CD14-positive monocyte (primary cell): Measurements from ENCODE around the gene FRMD4A. TPM values are rescaled to one million over a fixed set of nuclear protein-coding genes. Genes with fewer than 3 reads are reported as not detected.

ENCODE experiments used
- DNase-seq, 3 donors: peaks; one replicate each; pipeline ENCODE4 v3.0.0-alpha.2; 2011 to 2022
- H2AFZ ChIP-seq: 2 replicates; pipeline ENCODE4 v1.6.0; 2012; ENCODE audit warnings: mild to moderate bottlenecking, low read depth, low read length, inconsistent platforms; ENCODE audit not compliant: insufficient read depth, poor library complexity, severe bottlenecking
- H3K27ac ChIP-seq, 2 donors: 1 replicate in 1 of 2; 2 replicates in 1 of 2; pipeline ENCODE4 v1.5.1; 2012 to 2013; ENCODE audit warnings: low read length in 2 of 2, control low read depth in 1 of 2, inconsistent platforms in 1 of 2, low read depth in 1 of 2, mild to moderate bottlenecking in 1 of 2
- H3K27me3 ChIP-seq, 2 donors: one replicate each; pipeline versions ENCODE4 v1.6.0 to v1.6.1; 2011 to 2013; ENCODE audit warnings: low read length in 2 of 2; ENCODE audit not compliant: control insufficient read depth in 2 of 2, insufficient read depth in 2 of 2
- H3K36me3 ChIP-seq, 2 donors: replicated peaks in 1 of 2; 1 replicate in 1 of 2; 2 replicates in 1 of 2; pipeline versions ENCODE4 v1.5.1 to v1.6.1; 2012 to 2013; ENCODE audit warnings: low read length in 2 of 2, control low read depth in 1 of 2, inconsistent platforms in 1 of 2, mild to moderate bottlenecking in 1 of 2; ENCODE audit not compliant: insufficient read depth in 2 of 2, control insufficient read depth in 1 of 2
- H3K4me1 ChIP-seq, 2 donors: 1 replicate in 1 of 2; 2 replicates in 1 of 2; pipeline versions ENCODE4 v1.5.1 to v1.6.1; 2012 to 2013; ENCODE audit warnings: low read length in 2 of 2, control low read depth in 1 of 2, inconsistent platforms in 1 of 2, mild to moderate bottlenecking in 1 of 2, moderate library complexity in 1 of 2; ENCODE audit not compliant: insufficient read depth in 2 of 2, control insufficient read depth in 1 of 2
- H3K4me2 ChIP-seq: replicated peaks from 2 replicates; pipeline ENCODE3; 2012; ENCODE audit warnings: low read length, moderate library complexity, mild to moderate bottlenecking; ENCODE audit not compliant: poor library complexity, severe bottlenecking; ENCODE audit errors: extremely low read depth
- H3K4me3 ChIP-seq, 3 experiments: fragments of 200-600 bp in 1 of 3; sonication (generic) in 1 of 3; replicated peaks in 1 of 3; 1 replicate in 2 of 3; 2 replicates in 1 of 3; pipeline ENCODE4 v1.5.1; 2011 to 2013; ENCODE audit warnings: low read length in 3 of 3, mild to moderate bottlenecking in 3 of 3, control low read depth in 2 of 3, low read depth in 2 of 3, inconsistent platforms in 1 of 3, moderate library complexity in 1 of 3
- H3K79me2 ChIP-seq: 2 replicates; pipeline ENCODE4 v1.6.0; 2012; ENCODE audit warnings: mild to moderate bottlenecking, control low read depth, inconsistent platforms, low read length, moderate library complexity; ENCODE audit not compliant: insufficient read depth
- H3K9ac ChIP-seq: 2 replicates; pipeline ENCODE4 v1.6.0; 2017; ENCODE audit warnings: low read length, mild to moderate bottlenecking; ENCODE audit not compliant: insufficient read depth, poor library complexity, severe bottlenecking
- H3K9me3 ChIP-seq, 2 donors: replicated peaks in 1 of 2; 1 replicate in 1 of 2; 2 replicates in 1 of 2; pipeline versions ENCODE4 v1.5.1 to v1.6.1; 2012 to 2013; ENCODE audit warnings: low read length in 2 of 2, control low read depth in 1 of 2; ENCODE audit not compliant: control insufficient read depth in 1 of 2, insufficient read depth in 1 of 2
- H4K20me1 ChIP-seq: 2 replicates; pipeline ENCODE4 v1.6.0; 2012; ENCODE audit warnings: mild to moderate bottlenecking, low read length, control low read depth, moderate library complexity; ENCODE audit not compliant: insufficient read depth
- H3K27ac Mint-ChIP-seq, 7 donors: one replicate each; pipeline ENCODE4 v1.8.0; 2020; ENCODE audit warnings: mild to moderate bottlenecking in 7 of 7, mixed read lengths in 7 of 7, moderate library complexity in 6 of 7, inconsistent platforms in 2 of 7
- H3K27me3 Mint-ChIP-seq, 3 donors: one replicate each; pipeline ENCODE4 v1.8.0; 2021 to 2022; ENCODE audit warnings: low read depth in 3 of 3, mild to moderate bottlenecking in 3 of 3, mixed read lengths in 3 of 3, moderate library complexity in 3 of 3, inconsistent platforms in 1 of 3
- H3K36me3 Mint-ChIP-seq, 2 donors: one replicate each; pipeline ENCODE4 v1.8.0; 2020; ENCODE audit warnings: mixed read lengths in 2 of 2, inconsistent platforms in 1 of 2, mild to moderate bottlenecking in 1 of 2
- H3K4me1 Mint-ChIP-seq: one replicate; pipeline ENCODE4 v1.8.0; 2020; ENCODE audit warnings: mild to moderate bottlenecking, mixed read lengths
- H3K4me3 Mint-ChIP-seq, 2 donors: one replicate each; pipeline ENCODE4 v1.8.0; 2020; ENCODE audit warnings: mild to moderate bottlenecking in 2 of 2, mixed read lengths in 2 of 2, moderate library complexity in 1 of 2
- H3K9me3 Mint-ChIP-seq, 7 donors: one replicate each; pipeline ENCODE4 v1.8.0; 2020 to 2022; ENCODE audit warnings: mixed read lengths in 7 of 7, mild to moderate bottlenecking in 6 of 7, moderate library complexity in 6 of 7, inconsistent platforms in 2 of 7
- WGBS: methylation state at CpG from one replicate; pipeline ENCODE4 v1.1.5; 2013; ENCODE audit warnings: missing lambda C conversion rate; ENCODE audit not compliant: insufficient coverage; 5-methylcytosine and 5-hydroxymethylcytosine counted together
- intact Hi-C, 2 donors: fragments of 100-400 bp; cut with micrococcal nuclease; formaldehyde crosslinking; loops; one replicate each; pipeline versions ENCODE4 v1.15.0 to v1.15.1; 2023
- polyA plus RNA-seq, 3 donors: library from polyadenylated mRNA; depleted of rRNA in 1 of 3; unstranded in 2 of 3; stranded (reverse) in 1 of 3; fragments of 300-500 nt in 2 of 3; fragments of >200 nt in 1 of 3; fragmentation: Illumina TruSeq in 2 of 3; gene quantifications; 1 replicate in 2 of 3; 2 replicates in 1 of 3; pipeline ENCODE4 v1.2.3, GENCODE V29; 2012 to 2021
- TF ChIP-seq, protein P1 (sequence below): fragments of 200-600 bp; IDR thresholded peaks from one replicate; pipeline ENCODE4 v1.8.0; 2022; ENCODE audit warnings: antibody characterized with exemption, mild to moderate bottlenecking

Gene FRMD4A
- polyA plus RNA-seq, 3 donors: 0.12 TPM; not detected in 2

DNA sequence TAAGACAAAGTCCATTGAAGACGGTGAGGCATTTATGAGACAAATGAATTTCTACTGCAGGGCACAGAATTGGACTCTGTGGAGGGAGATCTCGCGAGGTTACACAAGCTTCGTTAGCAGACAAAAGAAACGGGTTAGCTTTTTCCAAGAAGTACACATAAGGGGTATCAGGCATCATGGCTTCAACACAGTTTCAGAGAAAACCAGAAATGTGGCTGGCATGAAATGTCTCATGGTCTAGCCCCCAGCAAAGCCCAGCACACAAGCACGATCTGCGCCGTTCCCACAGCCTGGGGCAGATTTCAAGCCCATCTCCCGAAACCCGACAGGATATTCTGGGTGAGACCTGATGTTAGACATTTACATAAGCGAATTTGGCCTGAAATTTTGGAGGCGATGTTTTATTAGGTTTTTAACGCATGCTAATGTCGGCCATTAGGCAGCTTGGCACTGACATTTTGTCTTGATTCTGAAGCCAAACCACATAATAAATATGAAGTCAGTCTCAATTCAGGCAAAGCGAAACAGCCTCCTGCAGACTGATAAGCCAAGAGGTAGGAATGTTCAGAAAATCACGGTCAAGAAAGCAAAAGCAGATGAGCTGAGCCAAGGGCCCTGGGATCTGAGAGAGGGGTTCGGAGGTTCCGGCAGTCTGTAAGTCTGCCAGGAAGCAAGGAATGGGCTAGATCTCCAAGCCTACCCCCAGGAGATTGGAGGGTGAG, 503.5 kb downstream of the FRMD4A start:
- peaks cover 14% of the 10 kb centered on the region in 2 donors for H3K4me1 ChIP-seq
- no peaks in the 10 kb centered on the region for H4K20me1 ChIP-seq
- H3K9me3 ChIP-seq: no peaks in the 10 kb centered on the region
- Mint-ChIP-seq H3K36me3 (no peaks in the 10 kb centered on the region), H3K4me1 (peaks cover 14% of the 10 kb centered on the region), H3K4me3 (no peak overlapping the region), H3K9me3 (peaks cover 0 to 6% (median 0%) of the 10 kb centered on the region in 7 donors), H3K27ac (peak overlapping the region in 1 of 7 donors; percentile 75), H3K27me3 (peaks cover 11 to 29% (median 18%) of the 10 kb centered on the region in 3 donors)
- WGBS: 88% methylated on average over 15 of the region's 18 CpGs
- intact Hi-C loops: no loop called here
- H3K79me2 ChIP-seq: no peaks in the 10 kb centered on the region
- H3K27me3 ChIP-seq: peaks cover 0 to under 1% of the 10 kb centered on the region in 2 donors
- no peak overlapping the region for H3K4me3 ChIP-seq
- no peak for DNase-seq
- no peaks in the 10 kb centered on the region for H3K36me3 ChIP-seq
- H3K9ac ChIP-seq: no peak overlapping the region
- H3K27ac ChIP-seq: no peak overlapping the region
- TF ChIP-seq, protein P1, sequence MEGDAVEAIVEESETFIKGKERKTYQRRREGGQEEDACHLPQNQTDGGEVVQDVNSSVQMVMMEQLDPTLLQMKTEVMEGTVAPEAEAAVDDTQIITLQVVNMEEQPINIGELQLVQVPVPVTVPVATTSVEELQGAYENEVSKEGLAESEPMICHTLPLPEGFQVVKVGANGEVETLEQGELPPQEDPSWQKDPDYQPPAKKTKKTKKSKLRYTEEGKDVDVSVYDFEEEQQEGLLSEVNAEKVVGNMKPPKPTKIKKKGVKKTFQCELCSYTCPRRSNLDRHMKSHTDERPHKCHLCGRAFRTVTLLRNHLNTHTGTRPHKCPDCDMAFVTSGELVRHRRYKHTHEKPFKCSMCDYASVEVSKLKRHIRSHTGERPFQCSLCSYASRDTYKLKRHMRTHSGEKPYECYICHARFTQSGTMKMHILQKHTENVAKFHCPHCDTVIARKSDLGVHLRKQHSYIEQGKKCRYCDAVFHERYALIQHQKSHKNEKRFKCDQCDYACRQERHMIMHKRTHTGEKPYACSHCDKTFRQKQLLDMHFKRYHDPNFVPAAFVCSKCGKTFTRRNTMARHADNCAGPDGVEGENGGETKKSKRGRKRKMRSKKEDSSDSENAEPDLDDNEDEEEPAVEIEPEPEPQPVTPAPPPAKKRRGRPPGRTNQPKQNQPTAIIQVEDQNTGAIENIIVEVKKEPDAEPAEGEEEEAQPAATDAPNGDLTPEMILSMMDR: no peak
- H3K4me2 ChIP-seq: no peak overlapping the region
- no peak overlapping the region for H2AFZ ChIP-seq

DNA sequence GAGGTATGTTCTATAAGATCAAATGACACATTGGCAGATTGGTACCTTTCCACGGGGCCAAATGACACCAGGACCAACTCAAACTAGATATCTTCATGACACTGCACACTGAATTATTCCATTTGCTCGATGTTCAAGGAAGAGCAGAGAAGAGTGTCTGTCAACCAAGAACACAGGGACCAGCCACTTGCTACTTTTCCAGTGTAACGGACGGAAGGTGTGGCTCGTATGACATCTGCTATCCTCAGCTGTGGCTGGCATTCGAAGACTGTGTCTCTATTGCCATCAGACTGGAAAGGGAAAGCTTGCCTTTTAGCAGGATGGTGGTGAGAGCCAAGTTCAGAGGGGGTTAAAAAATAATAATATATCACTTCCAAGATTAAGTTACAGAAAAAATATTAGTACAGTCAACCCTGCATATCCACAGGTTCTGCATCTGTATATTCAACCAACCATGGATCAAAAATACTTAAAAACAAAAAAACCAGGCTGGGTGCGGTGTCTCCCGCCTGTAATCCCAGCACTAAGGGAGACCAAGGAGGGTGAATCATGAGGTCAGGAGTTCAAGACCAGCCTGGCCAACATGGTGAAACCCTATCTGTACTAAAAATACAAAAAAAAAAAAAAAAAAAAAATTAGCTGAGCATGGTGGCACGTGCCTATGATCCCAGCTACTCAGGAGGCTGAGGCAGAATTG, 506.9 kb downstream of the FRMD4A start:
- Histone ChIP-seq H3K9ac (no peak overlapping the region), H3K9me3 (no peaks in the 10 kb centered on the region), H3K36me3 (no peaks in the 10 kb centered on the region), H3K4me2 (no peak overlapping the region), H3K27me3 (peaks cover 5 to 20% of the 10 kb centered on the region in 2 donors), H3K4me3 (no peak overlapping the region), H4K20me1 (no peaks in the 10 kb centered on the region), H2AFZ (no peak overlapping the region), H3K27ac (no peak overlapping the region), H3K79me2 (no peaks in the 10 kb centered on the region), H3K4me1 (no peaks in the 10 kb centered on the region)
- TF ChIP-seq, protein P1: no peak
- Mint-ChIP-seq H3K36me3 (no peaks in the 10 kb centered on the region), H3K27me3 (peaks cover 34 to 58% (median 36%) of the 10 kb centered on the region in 3 donors), H3K4me1 (no peaks in the 10 kb centered on the region), H3K9me3 (peaks cover 0 to 5% (median 3%) of the 10 kb centered on the region in 7 donors), H3K27ac (no peak overlapping the region), H3K4me3 (no peak overlapping the region)
- DNase-seq: no peak
- intact Hi-C loops: no loop called here
- WGBS: 78% methylated on average over 2 of the region's 9 CpGs
